HG02885 (cell line): ENCODE results near the gene DCLK1.

Source experiments
- ATAC-seq: cut with Tn5 transposase; IDR thresholded peaks from one replicate; pipeline ENCODE4 v1.9.1; 2021; ENCODE audit warnings: mild to moderate bottlenecking; ENCODE audit not compliant: unreplicated experiment, poor library complexity

Gene DCLK1

DNA sequence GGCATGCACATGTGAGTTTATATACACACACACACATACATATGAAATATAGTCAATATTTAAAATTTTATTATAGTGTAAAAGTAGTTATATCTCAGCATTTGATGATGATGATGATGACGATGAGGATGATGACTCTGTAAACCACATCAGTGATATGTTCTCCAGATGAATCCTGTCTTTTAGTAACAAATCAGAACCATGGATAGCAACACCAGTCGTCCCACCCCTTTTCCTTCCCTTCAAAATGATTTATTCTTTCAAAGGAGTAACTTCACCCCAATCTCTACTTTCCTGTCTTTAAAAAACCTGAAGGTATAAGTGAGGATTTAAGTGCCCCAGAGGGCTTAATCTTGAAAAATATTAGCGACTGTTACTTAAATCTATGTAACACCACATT lies 74.1 kb downstream of the DCLK1 start:
- no peak for ATAC-seq

DNA sequence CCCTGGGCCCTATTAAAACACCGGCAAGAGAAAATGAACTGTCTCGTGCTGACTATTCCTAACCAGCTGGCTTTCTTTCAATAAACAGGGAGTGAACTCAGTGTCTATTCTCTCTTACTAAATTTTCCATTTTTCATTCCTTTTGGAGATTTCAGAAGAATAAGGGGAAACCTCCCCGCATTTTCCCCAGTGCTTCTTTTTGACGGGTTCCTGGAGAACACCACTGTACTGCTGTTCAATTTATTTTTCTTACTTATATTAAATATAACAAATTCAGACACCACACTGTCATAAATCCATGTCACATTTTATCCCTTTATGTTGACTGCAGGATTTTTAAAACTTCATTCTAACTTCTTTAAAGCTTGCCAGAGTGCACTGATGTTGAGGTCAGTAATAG lies 75.8 kb downstream of the DCLK1 start:
- ATAC-seq: no peak

DNA sequence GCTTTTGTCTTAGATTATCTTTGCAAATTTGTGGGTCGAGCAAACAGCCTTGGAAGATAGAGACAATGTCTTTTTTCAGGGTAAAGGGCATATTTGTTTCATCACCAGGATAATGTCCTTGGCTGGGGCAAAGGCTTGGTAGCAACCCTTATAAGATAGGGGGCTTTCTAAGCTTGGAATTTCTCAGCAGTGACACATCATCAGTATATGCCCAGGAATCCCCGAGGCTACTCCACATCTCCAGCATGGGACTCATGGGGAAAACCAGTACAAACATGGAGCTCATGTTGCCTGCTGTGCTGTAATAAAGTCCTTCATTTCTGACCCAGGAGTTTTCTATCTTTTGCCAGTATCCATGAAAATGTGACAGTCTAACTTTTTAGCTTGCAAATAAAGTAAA lies 77.1 kb downstream of the DCLK1 start:
- no peak for ATAC-seq

DNA sequence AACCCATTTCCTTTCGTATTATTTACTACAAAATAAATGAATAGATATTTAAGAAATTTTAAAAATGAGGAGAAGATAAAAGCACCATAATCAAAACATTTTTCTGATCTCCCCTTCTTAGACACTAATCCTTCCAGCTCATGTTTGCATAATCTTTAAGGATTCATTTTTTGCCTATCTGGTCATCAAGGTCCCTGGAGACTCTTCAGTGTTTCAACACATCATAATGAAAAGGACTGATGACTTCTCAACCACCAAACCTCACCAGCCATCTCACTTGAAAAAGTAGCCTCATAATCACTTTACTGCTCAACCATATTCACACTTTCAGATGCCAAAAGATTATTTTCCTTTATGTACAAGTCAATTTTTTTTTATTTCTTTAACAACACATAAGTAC lies 80.1 kb downstream of the DCLK1 start:
- no peak for ATAC-seq

DNA sequence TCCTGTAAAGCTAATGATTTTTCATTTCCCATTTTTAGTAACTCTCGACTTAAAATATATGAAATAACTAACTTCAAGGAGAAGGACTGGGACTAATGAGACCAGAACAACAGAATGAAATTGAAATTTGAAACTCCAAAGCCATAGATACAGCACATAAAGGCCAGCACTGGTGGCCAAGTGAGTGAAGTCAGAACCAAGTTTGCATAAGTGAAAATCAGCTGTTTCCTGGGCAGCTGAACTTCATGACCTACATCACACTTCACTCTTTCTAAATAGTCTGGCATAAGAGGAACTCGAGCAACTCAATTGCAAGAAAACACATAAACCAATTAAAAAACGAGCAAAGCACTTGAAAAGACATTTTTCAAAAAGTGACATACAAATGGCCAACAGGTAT lies 84.5 kb downstream of the DCLK1 start:
- no peak for ATAC-seq

DNA sequence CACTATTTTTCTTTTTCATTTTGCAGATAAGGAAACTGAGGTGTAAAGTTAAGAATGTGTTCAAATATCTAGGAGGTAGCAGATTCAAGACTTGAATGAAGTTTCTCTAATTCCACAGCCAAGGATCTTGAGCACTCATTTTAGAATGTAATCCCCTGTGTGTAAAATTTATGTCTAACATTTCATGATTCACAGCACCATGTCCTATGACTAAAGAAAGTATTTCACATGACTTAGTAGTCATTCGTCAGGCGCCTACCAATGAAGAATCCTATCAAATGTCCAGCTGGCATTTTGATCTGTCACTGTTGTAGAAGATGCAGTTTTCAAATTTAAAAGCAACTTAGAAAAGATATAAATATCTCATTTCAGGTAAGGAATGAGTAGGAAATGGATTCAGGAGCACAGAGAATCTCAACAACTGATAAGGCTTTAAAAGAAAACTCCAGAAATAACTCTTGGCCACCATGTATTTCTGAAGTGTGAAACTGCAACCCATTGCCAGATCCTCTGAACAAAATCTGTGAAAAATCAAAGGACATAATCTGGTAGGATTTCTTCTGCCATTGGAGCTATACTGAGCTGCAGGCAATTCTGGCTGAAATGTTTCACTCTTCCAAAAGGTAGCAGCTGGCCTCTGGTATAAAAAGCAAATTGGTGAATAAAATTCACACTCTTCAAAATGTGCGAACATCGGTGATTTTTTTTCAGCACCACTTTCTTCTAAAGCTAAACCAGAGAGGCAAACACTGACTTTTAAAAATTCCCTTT lies 92.2 kb downstream of the DCLK1 start:
- ATAC-seq: no peak

DNA sequence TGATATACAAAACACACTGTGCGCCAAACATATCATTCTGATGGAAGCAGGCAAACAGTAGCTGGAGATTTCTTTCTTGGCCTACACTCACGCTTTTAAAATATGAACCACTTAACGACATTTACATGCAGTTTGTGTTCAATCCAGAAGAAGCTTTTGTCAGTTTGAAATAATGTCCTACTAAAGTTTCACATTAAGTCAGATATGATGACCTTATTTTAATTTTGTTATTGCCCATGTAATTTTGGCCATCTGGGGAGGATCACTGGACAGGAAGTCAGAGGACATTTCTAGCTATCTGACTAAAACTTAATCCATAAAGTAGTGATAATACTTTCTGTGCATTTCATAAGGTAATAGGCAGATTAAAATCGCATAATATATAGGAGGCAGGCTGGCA lies 98.1 kb downstream of the DCLK1 start:
- ATAC-seq: no peak

DNA sequence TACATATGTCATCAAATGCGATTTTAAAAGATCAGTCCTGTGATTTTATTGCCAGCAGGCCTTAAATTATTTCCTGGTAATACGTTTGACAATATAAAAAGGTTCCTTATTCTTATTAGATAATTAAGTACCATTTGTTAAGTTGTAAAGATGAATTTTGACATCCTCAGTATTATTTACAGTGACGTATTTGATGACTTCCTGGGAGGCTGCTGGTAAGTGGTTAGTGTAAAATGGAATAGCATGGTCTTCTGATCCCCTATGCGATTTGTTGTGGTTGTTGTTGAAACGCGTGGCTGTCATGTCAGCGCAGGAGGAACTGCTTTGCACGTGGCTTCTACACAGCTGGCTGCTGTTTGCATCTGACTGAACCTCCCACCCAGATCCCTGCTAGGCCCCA lies 99.7 kb downstream of the DCLK1 start:
- no peak for ATAC-seq

DNA sequence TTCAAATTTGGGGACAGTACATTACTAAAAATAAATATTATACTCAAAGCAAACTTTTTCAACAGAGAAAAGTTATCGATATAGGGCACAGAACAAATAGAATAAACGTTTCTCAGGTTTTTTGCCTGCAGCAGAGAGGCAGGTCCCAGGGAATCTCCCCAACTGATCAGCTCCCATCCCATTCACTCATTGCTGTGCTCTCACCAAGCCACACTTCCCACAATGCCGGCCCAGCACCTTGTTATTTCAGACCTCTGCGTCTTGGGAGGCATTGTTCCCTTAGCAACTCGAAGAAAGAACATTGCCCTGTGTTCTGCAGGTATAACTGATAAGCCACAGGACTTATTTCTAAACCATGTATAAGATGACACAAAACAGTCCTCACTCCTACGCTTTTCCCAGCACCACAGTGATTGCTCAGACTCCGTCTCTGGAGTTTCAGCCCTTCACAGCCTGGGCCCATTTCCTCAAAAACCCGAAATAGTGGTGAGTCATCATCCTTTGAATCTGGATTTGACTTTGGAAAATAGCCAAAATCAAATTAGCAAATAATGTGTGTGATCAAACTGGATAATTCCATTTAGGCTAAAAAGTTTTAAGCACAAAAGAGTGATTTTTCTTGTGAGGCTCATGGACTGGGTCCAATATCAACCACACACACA lies 100.4 kb downstream of the DCLK1 start:
- ATAC-seq: no peak

DNA sequence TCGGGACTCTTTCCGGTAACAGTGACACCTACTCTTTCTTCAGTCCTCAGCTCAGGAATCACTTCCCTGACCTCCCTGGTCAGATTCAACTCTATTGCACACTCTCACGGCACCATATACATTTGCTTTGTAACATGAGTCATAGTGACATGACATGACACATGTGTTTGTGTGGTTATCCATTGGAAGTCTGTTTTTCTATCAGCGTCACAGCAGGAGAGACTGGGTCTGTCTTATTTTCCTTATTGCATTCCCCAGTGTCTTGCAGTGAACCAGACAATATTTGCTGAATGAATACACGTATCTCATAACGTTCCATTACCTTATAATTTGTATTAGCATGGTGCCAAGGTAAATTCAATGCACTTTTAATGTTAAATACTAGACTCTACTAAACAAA lies 102.0 kb downstream of the DCLK1 start:
- ATAC-seq: no peak

DNA sequence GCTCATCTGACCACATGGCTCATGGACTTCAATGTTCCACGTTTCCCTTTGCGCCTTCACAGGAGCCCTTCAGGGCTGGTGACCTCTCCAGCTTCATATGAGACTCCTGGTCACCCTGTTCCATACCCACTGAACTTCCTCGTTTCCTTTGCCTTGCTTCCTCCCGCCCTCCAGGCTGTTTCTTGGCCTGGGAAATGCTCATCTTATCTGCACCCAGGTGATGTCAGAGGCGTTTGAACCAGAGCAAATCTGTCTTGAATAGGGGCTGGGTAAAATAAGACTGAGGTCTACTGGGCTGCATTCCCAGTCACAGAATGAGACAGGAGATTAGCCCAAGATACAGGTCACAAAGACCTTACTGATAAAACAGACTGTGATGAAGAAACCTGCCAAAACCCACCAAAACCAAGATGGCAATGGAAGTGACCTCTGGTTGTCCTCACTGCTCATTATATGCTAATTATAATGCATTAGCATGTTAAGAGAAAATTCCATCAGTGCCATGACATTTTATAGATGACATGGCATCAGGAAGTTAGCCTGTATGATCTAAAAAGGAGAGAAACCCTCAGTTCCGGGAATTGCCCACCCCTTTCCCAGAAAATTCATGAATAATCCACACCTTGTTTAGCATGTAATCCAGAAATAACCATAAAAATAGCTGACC lies 102.7 kb downstream of the DCLK1 start:
- no peak for ATAC-seq

DNA sequence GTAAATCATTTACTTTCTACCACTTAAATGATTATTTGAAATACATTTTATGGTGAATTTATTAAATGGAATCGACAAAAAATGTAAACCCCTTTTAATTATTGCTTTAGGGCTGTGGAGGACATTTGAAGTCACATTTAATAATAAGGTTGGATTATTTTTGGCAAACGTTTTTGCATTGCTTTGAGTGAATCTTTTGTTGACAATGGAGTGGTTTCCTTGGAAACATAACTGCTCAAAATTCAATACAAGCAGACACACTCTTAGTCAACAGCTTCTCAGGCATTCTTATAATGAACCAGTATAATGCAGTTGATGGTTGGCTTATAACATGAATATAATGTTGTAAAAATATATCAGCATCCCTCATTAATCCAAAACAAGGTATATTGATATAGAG lies 104.7 kb downstream of the DCLK1 start:
- ATAC-seq: no peak

DNA sequence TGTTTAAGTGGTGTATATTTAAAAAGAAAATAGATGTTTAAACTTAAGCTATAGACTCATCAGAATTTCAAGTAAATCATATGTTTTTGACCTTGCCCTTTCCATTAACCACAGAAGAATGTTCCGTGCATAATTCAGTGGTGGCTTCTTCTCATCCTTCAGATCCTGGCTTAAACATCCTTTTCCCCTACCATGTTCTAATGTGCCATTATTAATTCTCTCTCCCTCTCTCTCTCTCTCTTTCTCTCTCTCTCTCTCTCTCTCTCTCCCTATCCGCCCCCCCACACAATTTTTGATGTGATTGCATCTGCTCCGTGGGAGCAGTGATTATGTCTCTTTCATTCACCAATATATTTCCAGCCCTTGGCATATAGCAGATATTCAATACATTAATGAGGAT lies 116.4 kb downstream of the DCLK1 start:
- no peak for ATAC-seq

DNA sequence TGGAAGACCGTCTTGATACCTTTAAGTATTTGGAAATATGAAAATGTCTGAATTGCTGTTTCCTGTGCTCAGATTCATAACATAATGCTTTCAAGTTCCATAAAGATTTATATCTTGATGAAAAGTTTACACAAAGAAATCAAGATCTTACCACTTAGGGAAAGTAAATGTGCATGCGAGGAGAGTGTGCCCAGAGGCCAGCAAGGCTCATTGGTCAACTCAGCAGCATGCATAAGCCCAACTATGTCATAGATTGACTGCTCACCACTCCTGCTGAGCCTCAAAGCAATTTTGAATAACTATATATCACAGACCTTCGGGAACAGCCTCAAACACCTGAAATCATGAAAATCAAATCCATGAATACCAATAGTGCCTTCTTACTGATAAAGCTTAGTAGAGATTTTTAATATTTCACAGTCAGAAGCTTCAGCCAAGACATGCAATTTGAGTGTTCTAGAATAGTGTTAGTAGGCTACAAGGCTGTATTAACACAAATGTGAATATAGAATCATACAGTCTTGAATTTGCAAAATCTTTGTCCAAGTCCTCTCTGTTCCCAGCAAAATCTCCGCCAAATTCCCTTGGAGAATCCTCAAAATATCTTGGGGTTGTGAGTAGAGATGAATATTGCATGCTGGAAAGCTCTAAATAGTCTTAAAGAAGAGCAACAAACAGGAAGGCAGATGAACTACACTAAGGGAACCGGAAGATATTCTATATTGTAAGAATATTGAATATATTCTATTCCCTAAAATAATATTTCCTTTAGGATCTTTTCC lies 124.1 kb downstream of the DCLK1 start:
- ATAC-seq: no peak

DNA sequence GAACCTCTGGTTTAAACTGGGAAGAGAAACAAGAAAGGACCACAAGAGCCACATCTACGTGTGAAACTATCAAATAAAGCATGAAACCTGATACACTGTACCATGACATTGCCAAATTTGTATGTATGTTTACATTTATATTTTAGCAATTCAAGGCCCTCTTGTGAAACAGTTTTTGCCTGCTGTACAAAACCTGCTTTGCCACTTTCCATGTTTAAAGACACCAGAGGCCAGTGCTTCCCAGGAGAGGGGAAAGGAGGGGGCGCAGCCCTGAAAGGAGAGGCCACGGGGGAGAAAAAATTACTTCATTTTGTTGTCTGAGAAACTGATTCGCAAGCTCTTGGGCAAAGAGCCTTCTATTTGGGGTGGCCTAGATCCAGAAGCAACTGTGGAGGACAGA lies 124.8 kb downstream of the DCLK1 start:
- no peak for ATAC-seq

DNA sequence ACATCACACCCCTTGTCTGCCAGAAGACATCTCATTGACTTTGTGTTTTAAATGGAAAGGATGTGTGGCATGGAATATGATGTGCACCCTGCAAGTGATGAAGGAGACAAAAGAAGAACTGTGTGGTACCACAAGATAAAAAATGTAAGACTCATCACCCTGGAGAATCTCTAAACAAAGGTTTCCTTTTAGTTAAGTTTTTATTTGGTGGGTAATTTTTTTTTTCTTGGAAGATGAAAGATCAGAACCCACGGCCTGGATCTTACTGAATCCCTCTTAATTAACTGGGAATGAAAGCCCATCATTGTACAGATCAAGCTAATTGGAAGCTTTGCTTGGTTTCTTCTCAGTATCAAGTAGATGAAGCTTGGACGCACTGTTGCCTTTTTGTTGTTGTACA lies 129.6 kb downstream of the DCLK1 start:
- no peak for ATAC-seq

DNA sequence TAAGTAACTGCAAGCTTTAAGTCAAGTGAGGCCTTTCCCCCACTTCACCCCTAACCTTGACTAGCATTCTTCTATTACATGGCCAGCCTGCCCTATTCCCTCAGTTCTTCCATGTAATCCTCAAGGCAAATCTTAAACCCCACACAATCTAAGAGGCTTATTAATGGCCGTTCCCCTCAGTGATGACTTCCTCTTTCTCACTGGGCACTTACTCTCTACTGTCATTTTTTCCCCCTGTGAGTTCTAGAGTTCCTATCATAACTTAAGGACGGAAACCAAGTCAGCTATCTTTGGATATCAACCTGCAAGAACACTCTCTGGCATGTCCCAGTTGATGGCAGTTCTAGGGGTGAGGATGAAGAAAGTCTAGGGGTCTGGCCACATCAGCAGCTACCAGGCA lies 131.2 kb downstream of the DCLK1 start:
- no peak for ATAC-seq

DNA sequence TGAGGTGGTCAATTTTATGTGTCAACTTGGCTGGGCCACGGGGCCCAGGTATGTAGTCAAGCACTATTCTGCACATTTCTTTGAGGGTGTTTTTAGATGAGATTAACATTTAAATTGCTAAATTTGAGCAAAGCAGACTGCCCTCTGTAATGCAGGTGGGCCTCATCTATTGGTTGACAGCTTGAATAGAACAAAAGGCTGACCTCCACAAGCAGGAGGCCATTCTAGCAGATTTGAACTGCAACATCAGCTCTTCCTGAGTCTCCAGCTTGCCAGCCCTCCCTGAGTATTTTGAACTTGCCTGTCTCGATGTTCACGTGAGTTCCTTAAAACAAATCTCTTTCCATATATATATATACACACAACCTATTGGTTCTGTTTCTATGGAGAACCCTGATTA lies 134.8 kb downstream of the DCLK1 start:
- ATAC-seq: no peak

DNA sequence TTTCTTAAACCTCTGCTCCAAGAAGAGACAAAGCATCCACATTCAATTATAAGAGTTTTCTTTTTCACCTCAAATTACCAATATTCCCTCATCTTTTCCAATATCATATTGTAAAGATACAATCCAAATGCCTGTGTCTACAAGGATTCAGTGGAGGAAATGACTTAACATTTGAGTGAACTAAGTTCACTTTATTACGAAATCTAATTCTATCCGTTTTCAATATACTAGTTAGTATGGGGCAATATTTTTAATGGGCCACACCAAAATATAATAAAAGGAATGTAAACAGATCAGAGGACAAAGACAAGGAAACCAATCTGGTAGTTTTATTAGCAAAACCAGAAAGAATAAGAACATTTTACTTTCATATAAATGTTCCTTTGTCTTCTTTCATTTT lies 136.0 kb downstream of the DCLK1 start:
- ATAC-seq: no peak

DNA sequence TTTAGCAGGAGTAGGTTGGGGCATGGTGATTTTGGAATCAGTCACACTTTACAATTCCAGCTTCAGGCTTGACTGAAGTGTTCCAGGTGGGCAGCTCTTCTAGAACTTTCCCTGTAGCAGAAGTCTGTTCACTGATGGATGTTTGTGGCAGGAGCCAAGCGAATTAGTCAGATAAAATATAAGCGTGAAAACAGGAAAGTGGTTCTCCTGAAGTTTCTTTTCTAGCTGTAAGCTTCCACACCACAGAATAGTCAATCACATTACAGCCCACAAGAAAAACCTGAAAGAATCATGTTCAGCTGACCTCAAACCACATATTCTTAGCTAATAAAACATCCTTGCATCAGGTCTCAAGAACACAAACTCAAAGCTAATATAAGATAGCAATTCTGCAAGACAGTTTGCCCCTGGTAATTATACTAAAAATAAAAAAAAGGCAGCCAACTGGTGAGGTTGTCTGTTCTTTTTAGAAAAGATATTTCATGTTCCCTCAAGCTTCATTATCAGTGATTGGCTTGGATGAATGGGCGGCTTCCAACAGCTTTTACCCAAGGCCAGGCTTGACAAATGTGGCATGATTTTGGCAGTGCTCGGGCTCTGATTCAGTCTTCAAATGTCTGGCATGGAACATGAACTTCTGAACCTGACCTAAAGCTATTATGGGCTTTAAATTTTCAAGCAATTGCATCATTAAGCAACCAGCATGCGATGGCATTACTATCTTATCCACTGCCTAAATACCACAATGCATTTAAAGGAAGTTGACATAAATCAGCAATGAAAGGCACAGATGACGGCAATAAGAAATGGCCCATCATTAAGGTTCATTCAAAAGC lies 136.8 kb downstream of the DCLK1 start:
- no peak for ATAC-seq
